Measurements from ENCODE around the gene KLHL6.
"Not testable (repeated sequence)": the region's sequence is repeated elsewhere in the genome, so short reads cannot be mapped to it uniquely, and the experiment has no call there.

The KLHL6 gene

DNA sequence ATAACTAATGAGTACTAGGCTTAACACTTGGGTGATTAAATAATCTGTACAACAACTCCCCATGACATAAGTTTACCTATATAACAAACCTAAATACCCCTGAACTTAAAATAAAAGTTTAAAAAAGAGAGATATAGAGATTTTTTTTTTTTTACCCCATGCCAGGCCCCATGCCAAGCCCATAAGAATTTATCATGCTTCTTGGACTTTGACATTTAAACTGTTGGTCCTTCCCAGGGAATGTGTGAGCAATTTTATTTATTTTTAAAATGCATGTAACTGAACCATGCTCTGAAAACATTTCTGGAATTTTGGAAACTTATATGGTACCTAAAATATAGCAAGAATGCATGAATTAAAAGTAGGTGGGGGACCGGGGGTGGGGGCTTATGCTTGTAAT lies 26.3 kb downstream of the KLHL6 start:
- DNase-seq: no peak

DNA sequence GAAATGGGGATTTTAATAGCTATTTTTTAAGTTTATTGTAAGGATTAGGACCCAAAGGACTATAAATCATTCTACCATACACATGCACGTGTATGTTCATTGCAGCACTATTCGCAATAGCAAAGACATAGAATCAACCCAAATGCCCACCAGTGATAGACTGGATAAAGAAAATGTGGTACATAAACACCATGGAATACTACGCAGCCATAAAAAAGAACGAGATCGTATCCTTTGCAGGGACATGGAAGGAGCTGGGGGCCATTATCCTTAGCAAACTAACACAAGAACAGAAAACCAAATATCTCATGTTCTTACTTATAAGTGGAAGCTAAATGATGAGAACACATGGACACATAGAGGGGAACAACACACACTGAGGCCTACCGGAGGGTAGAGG lies 26.7 kb downstream of the KLHL6 start:
- not testable (repeated sequence) for DNase-seq

DNA sequence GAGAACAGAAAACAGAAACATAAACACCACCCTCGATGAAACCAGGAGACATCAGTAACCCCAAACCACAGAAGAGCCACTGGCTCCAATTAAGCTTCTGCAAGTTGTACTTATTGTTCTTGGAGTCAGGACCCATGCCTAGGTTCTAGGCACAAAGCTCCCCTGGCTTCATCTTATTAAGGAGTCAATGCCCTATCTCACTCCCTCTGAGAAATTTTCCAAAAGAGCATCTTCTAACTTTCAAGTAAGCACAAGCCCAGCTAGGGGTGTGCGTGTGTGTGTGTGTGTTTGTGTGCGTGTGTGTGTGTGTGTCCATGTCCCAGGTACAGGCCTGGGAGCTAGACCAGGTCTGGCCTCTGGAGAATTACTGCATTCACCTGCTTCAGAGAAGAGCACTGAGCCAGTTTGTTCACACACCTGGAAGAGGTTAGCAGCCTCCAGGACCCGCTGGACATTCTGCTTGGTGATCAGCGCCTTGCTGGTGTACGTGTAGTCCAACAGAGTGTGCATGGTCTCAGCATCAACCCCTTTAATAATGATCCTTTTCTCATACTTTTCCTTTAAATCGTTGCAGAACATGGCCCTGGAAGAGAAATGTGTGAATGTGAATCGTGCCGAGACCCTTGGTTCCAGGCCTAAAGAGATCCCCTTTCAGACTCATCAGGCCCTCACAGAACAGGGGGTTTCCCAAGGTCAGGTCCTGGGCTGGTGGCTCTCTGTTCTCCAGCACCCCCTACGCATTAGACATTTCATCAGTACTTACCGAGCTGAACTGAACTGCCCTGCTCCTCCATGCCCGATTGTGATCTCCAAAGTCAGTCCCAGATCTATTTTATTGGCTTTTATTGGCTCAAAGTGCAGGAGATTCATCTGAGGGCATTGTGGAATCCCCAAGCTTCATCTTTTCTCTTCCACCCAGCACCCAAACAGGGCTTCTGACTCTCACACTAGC lies 27.8 kb downstream of the KLHL6 start:
- no peak for DNase-seq

DNA sequence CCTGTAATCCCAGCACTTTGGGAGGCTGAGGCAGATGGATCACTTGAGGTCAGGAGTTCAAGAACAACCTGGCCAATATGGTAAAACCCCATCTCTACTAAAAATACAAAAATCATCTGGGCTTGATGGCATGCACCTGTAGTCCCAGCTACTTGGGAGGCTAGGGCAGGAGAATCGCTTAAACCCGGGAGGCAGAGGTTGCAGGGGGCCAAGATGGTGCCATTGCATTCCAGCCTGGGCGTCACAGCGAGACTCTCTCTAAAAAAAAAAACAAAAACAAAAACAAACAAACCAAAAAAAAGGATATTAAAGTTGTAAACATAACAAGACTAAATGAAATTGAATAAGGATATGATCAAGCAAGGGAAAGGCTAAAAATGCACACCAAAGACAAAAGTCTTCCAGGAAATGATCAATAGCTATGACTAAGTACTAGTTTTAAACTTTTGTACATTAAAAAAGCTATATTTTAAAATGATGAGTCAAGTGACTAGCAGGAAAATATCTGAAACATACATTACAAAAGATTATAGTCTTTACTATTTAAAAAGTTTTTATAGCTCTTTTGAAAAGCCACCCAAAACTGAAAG lies 28.6 kb downstream of the KLHL6 start:
- DNase-seq: no peak

DNA sequence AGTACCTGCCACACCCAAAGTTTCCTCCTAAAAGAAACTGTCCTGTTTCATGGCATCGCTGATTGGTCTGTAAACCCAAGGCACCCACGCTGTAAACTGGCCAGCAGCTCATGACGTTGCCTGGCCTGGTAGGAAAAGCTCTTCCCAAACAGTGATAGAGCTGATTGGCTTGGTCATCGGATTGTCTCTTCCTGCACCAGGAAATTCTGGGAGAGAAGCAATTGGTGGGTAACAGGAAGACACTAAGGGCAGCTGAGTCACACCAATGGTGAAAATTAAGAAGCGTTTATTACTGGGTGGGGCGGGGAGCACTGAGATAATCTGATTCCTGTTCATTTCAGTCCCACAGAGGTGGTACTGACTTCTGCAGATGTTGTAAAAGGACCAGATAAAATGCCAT lies 31.0 kb downstream of the KLHL6 start:
- no peak for DNase-seq

DNA sequence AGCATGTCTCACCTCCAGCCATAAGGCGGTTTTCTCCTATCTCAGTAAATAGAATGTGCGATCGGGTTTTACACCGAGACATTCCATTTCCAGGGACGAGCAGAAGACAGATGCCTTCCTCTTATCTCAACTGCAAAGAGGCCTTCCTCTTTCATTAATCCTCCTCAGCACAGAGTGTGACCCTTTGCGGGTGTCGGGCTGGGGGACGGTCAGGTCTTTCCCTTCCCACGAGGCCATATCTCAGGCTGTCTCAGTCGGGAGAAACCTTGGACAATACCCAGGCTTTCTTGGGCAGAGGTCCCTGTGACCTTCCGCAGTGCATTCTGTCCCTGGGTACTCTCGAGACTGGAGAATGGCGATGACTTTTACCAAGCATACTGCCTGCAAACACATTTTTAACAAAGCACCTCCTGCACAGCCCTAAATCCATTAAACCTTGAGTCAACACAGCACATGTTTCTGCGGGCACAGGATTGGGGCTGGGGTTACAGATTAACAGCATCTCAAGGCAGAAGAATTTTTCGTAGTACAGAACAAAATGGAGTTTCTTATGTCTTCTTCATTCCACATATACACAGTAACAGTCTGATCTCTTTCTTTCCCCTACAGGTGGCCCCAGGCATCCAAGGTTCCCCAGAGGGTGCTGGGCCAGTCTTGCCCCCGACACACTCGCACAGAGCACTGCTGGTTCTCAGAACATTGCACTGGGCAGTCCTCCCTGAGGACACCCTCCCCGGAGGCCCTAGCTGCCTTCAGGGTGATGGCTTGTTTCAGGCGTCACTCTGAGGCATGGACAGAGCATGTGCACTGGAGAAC lies 34.6 kb downstream of the KLHL6 start:
- not testable (repeated sequence) for DNase-seq

DNA sequence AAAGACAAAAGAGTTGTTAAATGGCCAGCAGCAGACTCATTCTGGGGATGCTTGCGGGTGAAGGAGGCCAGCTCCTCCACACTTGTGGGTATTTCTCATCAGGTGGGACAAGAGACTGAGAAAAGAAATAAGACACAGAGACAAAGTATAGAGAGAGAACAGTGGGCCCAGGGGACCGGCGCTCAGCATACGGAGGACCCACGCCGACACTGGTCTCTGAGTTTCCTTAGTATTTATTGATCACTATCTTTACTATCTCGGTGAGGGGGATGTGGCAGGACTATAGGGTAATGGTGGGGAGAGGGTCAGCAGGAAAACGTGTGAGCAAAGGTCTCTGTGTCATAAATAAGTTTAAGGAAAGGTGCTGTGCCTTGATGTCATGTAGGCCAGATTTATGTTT lies 35.2 kb downstream of the KLHL6 start:
- not testable (repeated sequence) for DNase-seq

DNA sequence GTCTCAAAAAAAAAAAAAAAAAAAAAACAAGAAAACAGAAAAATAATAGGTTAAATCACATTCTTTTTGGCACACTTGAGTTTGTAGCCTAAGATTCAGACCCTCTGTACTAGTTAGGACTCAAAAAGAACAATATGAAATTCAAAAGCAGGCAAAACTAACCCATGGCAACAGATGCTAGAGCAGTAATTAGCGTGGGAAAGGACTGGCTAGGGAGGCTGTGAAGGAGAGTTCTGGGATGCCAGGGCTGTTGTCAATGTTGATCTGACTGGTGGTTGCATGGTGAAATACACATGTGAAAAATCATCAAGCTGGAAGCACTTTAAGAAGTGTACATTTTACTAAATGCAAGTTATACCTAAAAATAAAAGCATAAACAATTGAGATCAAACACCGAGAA lies 35.6 kb downstream of the KLHL6 start:
- no peak for DNase-seq

DNA sequence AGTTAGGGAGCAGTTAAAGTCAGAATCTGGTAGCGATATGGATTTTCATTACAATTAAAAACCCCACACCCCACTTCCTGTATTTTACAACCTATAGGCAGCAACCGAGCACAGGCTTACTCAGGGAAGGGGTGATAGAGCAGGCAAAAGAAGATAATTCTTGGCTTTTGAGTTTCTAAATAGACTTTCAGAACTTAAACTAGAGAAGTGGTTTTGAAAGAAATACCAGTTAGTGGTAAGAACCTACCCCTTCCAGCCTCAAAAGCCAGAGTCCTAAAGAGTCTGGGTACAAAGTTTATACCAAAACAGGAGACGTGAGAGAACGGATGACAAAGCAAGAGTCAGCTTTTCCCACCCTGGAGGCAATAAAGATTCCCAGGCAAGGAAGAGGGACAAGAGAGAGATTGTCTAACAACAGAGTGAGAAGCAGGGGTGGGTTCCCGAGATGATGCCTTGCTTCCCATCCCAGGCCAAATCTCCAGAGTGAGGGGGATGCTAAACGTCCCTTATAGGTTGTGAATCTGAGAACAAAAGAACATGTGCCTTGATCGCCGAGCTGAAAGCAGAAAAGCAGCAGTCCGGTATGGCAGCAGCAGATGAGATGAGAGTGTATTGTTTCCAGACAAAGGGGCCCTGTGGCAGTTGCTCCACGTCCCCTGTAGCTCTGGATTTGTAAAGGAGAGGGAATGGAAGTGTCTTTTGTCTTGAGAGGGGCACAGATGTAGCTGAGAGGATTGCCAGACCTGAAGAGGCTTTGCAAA lies 36.8 kb downstream of the KLHL6 start:
- DNase-seq: no peak

DNA sequence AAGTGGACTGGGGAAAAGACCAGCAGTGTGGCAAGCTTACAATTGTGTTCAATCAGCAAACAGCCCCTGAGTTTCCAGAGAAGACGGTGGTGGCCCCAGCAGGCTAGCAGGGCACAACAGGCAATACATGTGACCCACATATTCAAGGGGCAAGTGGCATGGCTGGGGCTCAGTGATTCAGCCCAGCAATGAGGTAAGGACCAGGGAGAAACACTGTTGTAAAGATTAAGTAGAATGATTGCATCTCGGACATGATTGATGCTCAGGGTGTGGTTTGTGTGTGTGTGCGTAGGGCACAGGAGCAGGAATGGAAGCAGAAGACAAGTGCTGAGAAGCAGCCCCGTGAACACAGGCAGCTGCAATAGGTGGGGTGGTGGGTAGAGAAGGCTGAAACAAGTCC lies 37.9 kb downstream of the KLHL6 start:
- DNase-seq: no peak

DNA sequence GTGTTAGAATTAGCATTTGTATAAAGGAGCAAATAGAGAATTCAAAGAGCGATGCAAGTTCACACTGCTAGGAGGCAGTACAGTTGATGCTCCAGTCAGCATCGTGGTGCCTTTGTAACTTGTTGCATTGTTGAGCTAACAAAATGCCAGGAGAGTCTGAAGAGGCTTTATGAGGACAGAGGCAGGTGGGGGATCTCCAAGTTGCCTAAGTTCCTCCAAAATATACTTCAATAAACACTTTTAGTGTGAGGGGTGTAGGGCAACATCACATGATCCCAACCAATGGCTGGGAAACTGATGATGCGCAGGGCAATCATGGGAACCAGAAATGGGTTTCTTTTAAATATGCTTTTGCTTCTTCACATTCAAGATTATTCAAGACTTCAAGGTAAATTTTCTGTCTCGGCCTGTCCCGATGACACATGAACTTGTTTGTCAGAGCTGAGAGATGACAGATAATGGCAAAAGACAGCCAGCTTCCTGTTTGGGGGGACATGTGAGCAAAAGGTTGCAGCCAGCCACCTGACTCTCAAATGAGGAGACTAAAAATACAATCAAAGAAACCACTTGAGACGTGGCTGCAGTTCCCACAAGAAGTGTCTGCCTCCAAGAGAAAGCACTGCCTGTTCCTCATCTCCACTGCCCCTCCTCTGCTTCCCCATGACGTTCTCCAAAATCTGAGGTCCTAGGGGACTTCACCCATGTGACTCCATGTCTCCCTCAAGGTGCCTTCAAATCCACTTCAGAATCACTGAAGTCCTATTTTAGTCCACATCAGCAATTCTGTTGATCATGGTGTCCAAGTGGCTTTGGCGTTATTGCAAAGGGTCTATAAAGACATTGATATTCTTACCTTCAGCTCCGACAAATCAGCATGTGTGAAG lies 39.3 kb downstream of the KLHL6 start:
- no peak for DNase-seq

DNA sequence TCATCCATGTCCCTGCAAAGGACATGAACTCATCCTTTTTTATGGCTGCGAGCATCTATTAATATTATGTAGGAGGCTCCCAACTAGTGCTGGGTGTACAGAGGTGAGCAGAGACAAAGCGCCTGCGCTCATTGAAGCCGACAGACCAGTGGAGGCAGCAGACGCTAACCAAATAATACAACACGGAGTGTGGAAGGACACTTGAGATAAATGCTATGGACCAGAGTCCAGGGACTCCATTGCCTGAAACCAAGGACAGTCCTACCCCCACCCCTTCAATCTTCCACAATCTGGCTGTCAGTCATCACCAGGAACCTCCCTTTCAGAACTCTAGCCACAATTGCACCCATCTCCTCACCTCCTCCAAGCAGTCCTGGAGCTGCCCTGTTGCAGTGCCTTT lies 41.5 kb downstream of the KLHL6 start:
- no peak for DNase-seq

DNA sequence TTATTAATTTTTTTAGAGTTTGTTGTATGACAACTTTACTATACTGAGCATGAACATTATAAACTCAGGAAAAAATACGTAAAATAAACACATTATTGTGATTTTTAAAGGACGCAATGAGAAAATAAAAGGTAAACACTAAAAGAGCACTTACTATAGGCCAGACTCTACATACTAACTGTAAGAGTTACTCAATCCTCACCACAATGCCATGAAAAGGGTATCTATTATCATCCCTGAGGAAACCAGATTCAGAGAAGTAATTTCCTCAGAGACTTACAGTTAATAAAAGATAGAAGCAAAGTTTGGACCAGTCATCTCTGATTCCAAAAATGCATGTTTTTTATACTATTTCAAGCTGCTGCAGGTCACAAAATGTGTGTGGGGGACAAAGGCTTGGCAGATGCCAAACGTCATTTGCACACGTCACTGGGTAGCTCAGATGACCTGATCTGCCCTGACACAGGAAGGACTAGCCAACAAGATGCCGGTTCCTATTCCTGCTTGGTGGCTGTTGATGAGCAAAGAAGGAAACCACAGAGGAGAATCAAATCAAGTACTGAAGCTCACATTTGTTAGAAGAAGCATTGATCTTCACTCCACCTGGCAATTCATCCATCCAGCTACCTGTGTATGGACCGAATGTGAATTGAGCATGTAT lies 42.3 kb downstream of the KLHL6 start:
- no peak for DNase-seq

DNA sequence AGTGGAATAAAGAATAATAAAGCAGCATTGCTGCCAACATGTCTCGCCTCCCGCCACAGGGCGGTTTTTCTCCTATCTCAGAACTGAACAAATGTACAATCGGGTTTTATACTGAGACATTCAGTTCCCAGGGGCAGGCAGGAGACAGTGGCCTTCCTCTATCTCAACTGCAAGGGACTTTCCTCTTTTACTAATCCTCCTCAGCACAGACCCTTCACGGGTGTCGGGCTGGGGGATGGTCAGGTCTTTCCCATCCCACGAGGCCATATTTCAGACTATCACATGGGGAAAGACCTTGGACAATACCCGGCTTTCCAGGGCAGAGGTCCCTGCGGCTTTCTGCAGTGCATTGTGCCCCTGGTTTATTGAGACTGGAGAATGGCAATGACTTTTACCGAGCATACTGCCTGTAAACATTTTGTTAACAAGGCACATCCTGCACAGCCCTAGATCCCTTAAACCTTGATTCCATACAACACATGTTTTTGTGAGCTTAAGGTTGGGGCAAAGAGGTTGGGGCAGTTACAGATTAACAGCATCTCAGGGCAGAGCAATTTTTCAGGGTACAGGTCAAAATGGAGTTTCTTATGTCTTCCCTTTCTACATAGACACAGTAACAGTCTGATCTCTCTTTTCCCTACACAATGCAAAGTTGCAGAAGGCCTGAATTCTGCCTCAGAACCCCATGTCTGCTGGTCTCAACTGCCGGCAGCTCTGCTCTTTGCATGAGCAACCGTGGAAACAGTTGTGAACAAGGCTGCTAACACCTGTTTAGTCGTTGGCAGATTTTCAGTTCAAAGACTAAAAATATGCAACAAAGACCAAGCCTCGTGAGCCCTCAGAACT lies 44.0 kb downstream of the KLHL6 start:
- DNase-seq: not testable (repeated sequence)

DNA sequence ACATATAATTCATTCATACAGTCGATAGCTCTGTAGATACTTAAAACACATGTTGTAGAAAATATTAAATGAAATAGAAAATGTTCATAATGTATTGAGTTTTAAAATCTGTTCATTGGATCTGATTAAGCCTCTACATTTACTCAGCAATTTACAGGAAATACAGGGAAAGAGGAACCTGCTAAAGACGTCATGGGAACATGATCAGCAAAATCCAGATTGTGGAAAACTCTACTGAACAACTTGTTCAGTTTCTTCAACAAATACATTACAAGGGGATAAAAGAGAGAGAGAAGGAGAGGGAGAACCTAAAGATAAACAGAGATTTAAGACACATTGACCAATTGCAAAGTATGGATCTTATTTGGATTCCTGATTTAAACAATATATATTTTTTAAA lies 46.7 kb downstream of the KLHL6 start:
- DNase-seq: no peak

DNA sequence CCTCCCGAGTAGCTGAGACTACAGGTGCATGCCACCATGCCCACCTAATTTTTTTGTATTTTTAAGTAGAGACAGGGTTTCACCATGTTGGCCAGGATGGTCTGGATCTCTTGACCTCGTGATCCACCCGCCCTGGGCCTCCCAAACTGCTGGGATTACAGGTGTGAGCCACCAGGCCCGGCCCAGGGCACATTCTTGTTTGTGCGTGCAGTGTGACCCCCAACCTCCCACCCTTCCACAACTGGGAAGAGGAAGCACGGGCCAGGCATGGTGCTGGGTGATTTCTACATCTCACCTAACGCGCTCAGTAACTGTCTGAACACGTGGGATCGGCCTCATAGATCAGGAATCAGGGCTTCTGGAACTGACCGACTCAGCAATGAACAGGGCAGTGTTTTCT lies 48.0 kb downstream of the KLHL6 start:
- DNase-seq: no peak

DNA sequence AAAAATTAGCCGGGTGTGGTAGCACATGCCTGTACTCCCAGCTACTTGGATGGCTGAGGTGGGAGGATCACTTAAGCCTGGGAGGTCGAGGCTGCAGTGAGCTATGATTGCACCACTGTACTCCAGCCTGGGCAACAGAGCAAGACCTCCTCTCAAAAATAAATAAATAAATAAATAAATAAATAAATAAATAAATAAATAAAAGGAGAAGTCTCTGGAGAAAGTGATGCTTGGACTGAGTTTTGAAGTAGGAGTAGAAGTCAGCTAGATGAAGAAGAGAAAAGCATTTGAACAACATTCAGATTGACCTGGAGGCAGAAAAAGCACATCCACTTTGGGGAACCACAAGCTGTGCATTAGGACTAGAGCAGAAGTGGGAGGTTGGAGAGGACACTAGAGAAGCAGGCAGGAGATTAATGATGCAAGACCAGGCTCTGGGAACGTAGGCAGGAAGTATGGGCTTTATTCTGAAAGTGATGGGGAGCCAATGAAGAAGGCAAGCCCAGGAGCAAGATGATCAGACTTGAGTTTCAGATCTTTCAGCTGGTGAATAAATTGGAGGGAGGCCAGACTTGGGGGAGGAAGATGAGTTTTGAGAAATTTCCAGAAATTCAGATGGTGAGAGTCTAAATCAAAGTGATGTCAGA lies 48.7 kb downstream of the KLHL6 start:
- no peak for DNase-seq

DNA sequence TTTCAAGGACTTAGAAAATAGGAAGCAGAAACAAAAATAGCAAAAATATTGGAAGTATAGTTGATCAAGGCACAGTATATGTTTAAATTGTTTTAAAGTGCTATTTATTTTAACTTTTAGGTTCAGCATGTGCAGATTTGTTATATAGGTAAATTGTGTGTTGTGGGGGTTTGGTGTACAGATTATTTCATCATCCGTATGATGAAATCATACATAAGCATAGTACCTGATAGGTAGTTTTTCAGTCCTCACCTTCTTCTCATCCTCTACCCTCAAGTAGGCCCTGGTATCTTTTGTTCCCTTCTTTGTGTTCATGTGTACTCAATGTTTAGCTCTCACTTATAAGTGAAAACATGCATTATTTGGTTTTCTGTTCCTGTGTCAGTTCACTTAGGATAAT lies 50.9 kb downstream of the KLHL6 start:
- no peak for DNase-seq

DNA sequence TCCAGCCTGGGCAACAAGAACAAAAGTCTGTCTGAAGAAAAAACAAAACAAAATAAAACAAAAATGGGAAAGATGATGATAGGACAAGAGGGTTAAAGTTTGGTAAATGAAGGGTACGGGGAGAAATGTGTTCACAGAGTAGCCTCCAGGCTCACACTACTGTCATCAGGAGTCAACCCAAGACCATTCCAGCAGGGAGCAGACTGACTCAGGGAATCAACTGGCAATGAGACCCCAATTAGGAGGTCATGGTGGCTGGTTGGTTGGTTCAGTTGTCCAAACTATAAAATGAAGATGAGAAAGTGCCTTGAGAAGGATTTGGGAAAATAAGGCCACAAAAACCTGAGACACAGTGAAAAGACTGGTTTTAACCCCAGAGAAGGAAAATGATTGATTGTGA lies 51.8 kb downstream of the KLHL6 start:
- DNase-seq: no peak

Data from NCI-H2227 treated with DMSO at 0.1 percent for 48 hours (cell line).